Activated CD4-positive, alpha-beta T cell treated with anti-CD3 and anti-CD28 coated beads, Interleukin-2, amount 50 U/mL, for 4 hours (primary cell): Measurements from ENCODE around the gene AARSD1.
"Not testable (repeated sequence)": the region's sequence is repeated elsewhere in the genome, so short reads cannot be mapped to it uniquely, and the experiment has no call there.

Source experiments
- DNase-seq, 2 experiments: peaks; one replicate each; pipeline ENCODE4 v3.0.0-alpha.2; 2020

The AARSD1 gene

GRCh38 chr17:42964161-42964932 lies at the start of gene AARSD1:
TSS of gene AARSD1 (minus strand) at chr17:42964454. CDS start at chr17:42964440, 14 bp downstream.
- DNase-seq = peak; percentile 85 to 87

GRCh38 chr17:43013296-43013695 lies 49.0 kb upstream of the AARSD1 start:
- no peak for DNase-seq

- no peak for DNase-seq
Measured at GRCh38 chr17:43011728-43012472, 47.6 kb upstream of the AARSD1 start.

GRCh38 chr17:43010667-43011308 lies 46.5 kb upstream of the AARSD1 start:
- DNase-seq = no peak

GRCh38 chr17:43006639-43007551 lies 42.6 kb upstream of the AARSD1 start, which contains the start of gene IFI35:
TSS of gene IFI35 (plus strand) at chr17:43006784. CDS start at chr17:43006948, 164 bp downstream.
- peak; percentile 84 to 85 for DNase-seq

- DNase-seq = no peak
Measured at GRCh38 chr17:43003542-43004172, 39.4 kb upstream of the AARSD1 start.

- DNase-seq = not testable (repeated sequence)
Measured at GRCh38 chr17:43000894-43001293, 36.6 kb upstream of the AARSD1 start.

GRCh38 chr17:42999003-42999525 lies 34.8 kb upstream of the AARSD1 start:
- no peak for DNase-seq

GRCh38 chr17:42997984-42998938 lies 34.0 kb upstream of the AARSD1 start, which contains the start of gene RPL27:
TSS of gene RPL27 (plus strand) at chr17:42998419. CDS start at chr17:42998751, 332 bp downstream.
- peak; percentile 97 to 98 for DNase-seq

GRCh38 chr17:42997390-42997983 lies 33.2 kb upstream of the AARSD1 start:
- no peak for DNase-seq

GRCh38 chr17:42993913-42994312 lies 29.7 kb upstream of the AARSD1 start:
- DNase-seq = not testable (repeated sequence)

GRCh38 chr17:42992872-42993271 lies 28.6 kb upstream of the AARSD1 start:
- no peak for DNase-seq

- no peak for DNase-seq
Measured at GRCh38 chr17:42991471-42991870, 27.2 kb upstream of the AARSD1 start.

GRCh38 chr17:42989726-42990652 lies 25.7 kb upstream of the AARSD1 start:
- no peak for DNase-seq

- DNase-seq = no peak
Measured at GRCh38 chr17:42989141-42989540, 24.9 kb upstream of the AARSD1 start.

GRCh38 chr17:42985225-42985624 lies 21.0 kb upstream of the AARSD1 start:
- no peak for DNase-seq

- DNase-seq = no peak
Measured at GRCh38 chr17:42982266-42982665, 18.0 kb upstream of the AARSD1 start.

GRCh38 chr17:42980766-42981397 lies 16.6 kb upstream of the AARSD1 start:
- peak; percentile 48 to 57 for DNase-seq
